Activated CD4-positive, alpha-beta T cell treated with anti-CD3 and anti-CD28 coated beads, Interleukin-2, amount 50 U/mL, for 4 hours (primary cell): ENCODE data around the gene FHAD1.
A peak's percentile ranks its signal among the peaks of the same experiment; 100 is the strongest.

Source experiments
- DNase-seq, 2 experiments: peaks; one replicate each; pipeline ENCODE4 v3.0.0-alpha.2; 2020

Gene FHAD1

GRCh38 chr1:15331180-15331579 lies 84.2 kb downstream of the FHAD1 start:
- no peak for DNase-seq

- DNase-seq = no peak
Observed at GRCh38 chr1:15331734-15332133, 84.7 kb downstream of the FHAD1 start.

GRCh38 chr1:15332525-15332924 lies 85.5 kb downstream of the FHAD1 start:
- no peak for DNase-seq

- DNase-seq = no peak
Observed at GRCh38 chr1:15332952-15333715, 86.1 kb downstream of the FHAD1 start.

- no peak for DNase-seq
Observed at GRCh38 chr1:15334995-15335394, 88.0 kb downstream of the FHAD1 start.

- no peak for DNase-seq
Observed at GRCh38 chr1:15336866-15337265, 89.8 kb downstream of the FHAD1 start.

- no peak for DNase-seq
Observed at GRCh38 chr1:15337656-15338402, 90.8 kb downstream of the FHAD1 start.

GRCh38 chr1:15339570-15339969 lies 92.5 kb downstream of the FHAD1 start:
- no peak for DNase-seq

- no peak for DNase-seq
Observed at GRCh38 chr1:15341228-15341627, 94.2 kb downstream of the FHAD1 start.

GRCh38 chr1:15341634-15342407 lies 94.8 kb downstream of the FHAD1 start:
- no peak for DNase-seq

- DNase-seq = no peak
Observed at GRCh38 chr1:15342408-15342967, 95.5 kb downstream of the FHAD1 start.

- no peak for DNase-seq
Observed at GRCh38 chr1:15343099-15343498, 96.1 kb downstream of the FHAD1 start.

- DNase-seq = no peak
Observed at GRCh38 chr1:15343729-15344128, 96.7 kb downstream of the FHAD1 start.

- DNase-seq = no peak
Observed at GRCh38 chr1:15344380-15344779, 97.4 kb downstream of the FHAD1 start.

GRCh38 chr1:15344800-15345704 lies 98.0 kb downstream of the FHAD1 start:
- no peak for DNase-seq

- peak; percentile 34 to 45 for DNase-seq
Observed at GRCh38 chr1:15345705-15346345, 98.8 kb downstream of the FHAD1 start.

GRCh38 chr1:15346346-15347030 lies 99.5 kb downstream of the FHAD1 start:
- no peak for DNase-seq

GRCh38 chr1:15347182-15347581 lies 100.2 kb downstream of the FHAD1 start:
- DNase-seq = no peak

- no peak for DNase-seq
Observed at GRCh38 chr1:15348648-15349047, 101.6 kb downstream of the FHAD1 start.

GRCh38 chr1:15349133-15349532 lies 102.1 kb downstream of the FHAD1 start:
- DNase-seq = no peak

GRCh38 chr1:15350151-15350550 lies 103.1 kb downstream of the FHAD1 start:
- no peak for DNase-seq
